GM21367 (cell line): ENCODE data around the gene PSMD7.
"Not testable (repeated sequence)": the region's sequence is repeated elsewhere in the genome, so short reads cannot be mapped to it uniquely, and the experiment has no call there.

Experiments used
- ATAC-seq: cut with Tn5 transposase; IDR thresholded peaks from one replicate; pipeline ENCODE4 v1.9.1; 2021; ENCODE audit not compliant: unreplicated experiment

PSMD7 gene

GRCh38 chr16:74296104-74296431 lies 546 bp upstream of the PSMD7 start:
- no peak for ATAC-seq

GRCh38 chr16:74297145-74297665 lies 591 bp downstream of the PSMD7 start:
- ATAC-seq = no peak

GRCh38 chr16:74298104-74298503 lies 1.5 kb downstream of the PSMD7 start:
- no peak for ATAC-seq

- ATAC-seq = no peak
Observed at GRCh38 chr16:74302341-74302740, 5.7 kb downstream of the PSMD7 start.

DNA sequence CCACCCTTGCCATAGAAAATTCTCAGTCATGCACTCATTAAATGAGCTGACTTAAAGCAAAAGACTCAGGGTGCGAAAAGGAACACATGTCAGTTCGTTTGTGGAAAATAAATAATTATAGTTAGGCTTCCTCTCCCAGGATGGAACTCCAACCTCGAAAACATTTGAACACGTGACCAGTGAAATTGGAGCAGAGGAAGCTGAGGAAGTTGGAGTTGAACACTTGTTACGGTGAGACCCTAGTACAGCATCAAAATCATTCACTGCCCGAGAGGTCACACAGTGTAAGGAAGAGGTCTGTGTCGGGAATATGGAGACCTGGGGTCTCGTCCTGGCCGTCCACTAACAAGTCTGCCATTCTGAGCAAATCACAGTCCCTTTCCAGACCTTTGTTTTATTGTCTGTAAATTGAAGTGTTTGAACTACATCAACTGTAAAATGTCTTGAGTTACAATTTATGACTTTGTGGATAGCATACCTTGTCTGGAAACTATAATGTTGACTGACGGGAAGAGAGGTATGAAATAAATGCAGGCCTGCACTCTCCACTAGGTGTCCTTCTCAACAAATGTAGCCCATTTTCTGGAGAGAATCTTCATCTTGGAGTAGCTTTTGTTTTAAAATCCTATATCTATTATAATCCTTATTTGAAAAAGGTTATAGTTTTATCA lies 7.7 kb downstream of the PSMD7 start:
- no peak for ATAC-seq

DNA sequence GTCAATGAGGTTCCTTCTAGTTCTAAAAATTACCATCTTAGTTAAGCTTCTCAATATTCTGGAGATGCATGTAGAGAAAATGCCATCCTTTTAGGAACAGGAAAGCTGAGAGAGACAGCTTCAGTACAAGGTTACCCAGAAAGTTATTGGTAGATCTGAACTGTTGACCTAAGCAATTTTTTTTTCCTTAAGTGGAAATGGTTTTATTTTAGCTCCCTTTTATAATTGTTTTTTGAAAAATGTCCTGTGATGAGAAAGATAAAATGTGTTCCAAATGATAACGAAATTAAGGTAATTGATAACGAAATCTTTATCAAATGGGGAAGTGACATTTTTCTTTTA lies 8.2 kb downstream of the PSMD7 start:
- ATAC-seq = no peak

GRCh38 chr16:74305281-74305680 lies 8.7 kb downstream of the PSMD7 start:
- ATAC-seq = no peak

- no peak for ATAC-seq
Observed at GRCh38 chr16:74305978-74306784, 9.6 kb downstream of the PSMD7 start.

DNA sequence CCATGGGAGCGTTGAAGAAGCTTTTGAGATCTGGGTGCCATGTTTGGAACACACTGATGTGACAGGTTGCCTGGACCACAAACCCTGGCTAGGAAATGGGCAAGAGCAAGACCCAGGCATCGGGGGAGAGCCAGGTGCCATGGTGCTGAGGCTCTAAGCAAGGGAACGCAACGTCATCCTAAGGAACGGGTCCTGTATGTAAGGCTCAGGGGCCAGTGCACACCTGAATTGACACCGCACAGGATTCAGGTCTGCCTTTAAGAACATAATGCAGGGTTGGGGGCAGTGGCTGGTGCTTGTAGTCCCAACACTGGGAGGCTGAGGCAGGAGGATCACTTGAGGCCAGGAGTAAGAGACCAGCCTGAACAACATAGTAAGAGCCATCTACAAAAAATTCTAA lies 10.8 kb downstream of the PSMD7 start:
- no peak for ATAC-seq

DNA sequence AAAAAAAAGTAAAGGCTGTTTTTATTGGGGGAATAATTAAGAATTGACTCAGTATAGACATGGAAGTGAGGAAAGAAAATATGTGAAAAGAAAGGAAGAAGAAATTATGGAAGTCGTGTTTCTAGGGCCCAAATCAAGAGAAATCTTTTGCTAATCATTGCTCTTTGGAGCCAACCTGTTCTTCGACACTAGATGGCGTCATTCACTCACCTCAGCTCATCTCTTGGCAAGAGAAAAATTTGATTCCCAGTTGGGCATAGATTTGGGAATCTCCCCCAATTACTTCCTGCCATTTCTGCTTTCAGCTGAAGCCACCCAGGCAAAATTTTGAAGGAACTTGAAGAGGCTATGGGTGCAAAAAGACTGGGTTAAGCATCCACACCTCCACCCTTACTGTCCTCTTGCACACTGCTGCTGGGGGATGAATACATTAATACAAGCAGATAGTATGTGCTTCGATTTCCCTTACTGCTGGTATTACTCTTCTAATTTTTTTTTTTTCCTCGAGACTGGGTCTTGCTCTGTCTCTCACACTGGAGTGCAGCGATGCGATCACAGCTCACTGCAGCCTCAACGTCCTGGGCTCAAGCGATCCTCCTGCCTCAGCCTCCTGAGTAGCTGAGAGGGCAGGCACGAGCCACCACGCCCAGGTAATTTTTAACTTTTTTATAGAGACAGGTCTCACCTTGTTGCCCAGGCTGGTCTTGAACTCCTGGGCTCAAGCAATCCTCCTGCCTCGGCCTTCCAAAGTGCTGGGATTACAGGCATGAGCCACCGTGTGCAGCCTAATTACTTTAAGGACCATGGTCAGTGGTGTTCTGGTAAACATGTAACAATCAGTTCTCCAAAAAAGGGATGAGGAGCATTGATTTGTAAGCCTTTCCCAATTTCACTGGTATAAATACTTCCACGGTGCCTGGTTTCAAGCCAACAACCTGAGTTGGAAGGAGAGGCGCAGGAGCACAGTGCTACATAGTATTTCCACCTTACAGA lies 13.5 kb downstream of the PSMD7 start:
- no peak for ATAC-seq

- ATAC-seq = no peak
Observed at GRCh38 chr16:74315059-74315458, 18.4 kb downstream of the PSMD7 start.

- no peak for ATAC-seq
Observed at GRCh38 chr16:74320707-74321106, 24.1 kb downstream of the PSMD7 start.

- no peak for ATAC-seq
Observed at GRCh38 chr16:74321356-74321755, 24.7 kb downstream of the PSMD7 start.

GRCh38 chr16:74322301-74322710 lies 25.7 kb downstream of the PSMD7 start:
- ATAC-seq = no peak

GRCh38 chr16:74324777-74325176 lies 28.2 kb downstream of the PSMD7 start:
- ATAC-seq = not testable (repeated sequence)

GRCh38 chr16:74325641-74326040 lies 29.0 kb downstream of the PSMD7 start:
- ATAC-seq = no peak

- ATAC-seq = not testable (repeated sequence)
Observed at GRCh38 chr16:74328346-74328745, 31.7 kb downstream of the PSMD7 start.

DNA sequence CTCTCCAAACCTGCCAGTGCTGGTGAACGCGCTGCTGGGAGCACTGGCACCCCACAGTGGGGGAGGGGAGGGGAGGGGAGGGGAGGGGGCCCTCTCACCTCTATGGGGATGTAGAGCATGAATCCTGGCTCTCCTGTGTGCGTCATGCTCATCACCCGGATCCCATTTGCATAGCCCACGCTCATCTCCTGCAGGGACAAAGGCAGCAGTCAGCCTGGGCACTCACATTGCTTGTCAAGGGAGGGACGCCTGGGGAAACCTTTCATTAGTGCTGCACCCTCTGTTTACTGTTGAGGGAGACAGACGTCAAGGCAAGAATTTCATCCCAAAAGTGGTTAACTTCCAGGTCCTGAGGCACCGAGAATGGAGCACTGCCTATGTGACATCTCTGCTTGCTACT lies 35.9 kb downstream of the PSMD7 start:
- not testable (repeated sequence) for ATAC-seq

DNA sequence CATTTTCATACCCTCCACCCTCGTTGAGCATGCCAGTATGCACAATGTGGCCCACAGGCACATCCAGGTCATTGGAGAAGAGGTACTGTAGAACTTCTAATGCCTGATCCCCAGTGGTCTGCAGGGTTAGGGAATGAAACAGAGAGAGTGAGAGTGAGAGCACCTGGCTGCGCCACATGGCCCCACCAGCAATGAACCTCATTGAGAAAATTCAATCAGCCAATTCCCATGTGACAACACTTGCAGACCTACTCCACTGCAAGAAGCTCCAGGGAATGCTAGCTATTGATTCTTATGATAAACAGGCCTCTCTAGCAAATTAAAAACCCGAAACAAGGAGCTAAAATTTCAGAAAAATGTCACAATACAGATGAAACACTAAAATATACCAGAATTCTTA lies 40.9 kb downstream of the PSMD7 start:
- not testable (repeated sequence) for ATAC-seq

DNA sequence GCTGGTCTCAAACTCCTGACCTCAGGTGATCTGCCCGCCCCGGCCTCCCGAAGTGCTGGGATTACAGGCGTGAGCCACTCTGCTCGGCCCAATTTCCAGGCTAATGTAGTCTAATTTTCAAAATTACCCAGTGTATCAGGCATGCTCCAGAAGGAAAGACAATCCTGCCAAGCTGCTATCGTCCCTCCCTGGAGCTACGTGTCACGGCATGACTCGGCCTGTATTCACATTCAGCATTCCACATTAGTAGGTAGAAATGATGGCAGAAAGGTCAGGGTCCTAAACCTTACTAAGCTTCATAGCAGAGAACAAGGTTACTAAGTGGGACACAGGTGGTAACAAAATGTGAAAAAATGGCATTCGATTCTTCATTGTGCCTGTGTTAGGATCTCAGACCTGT lies 42.6 kb downstream of the PSMD7 start:
- not testable (repeated sequence) for ATAC-seq

- not testable (repeated sequence) for ATAC-seq
Observed at GRCh38 chr16:74353038-74353437, 56.4 kb downstream of the PSMD7 start.
